Activated naive CD8-positive, alpha-beta T cell treated with anti-CD3 and anti-CD28 coated beads, Interleukin-2, amount 10 ng/mL, durations not matched to agents 7 days and 5 days (primary cell): ENCODE data around the gene ICA1L. TPM values are rescaled to one million over a fixed set of nuclear protein-coding genes. Genes with fewer than 3 reads are reported as not detected.

Source experiments
- ATAC-seq: fragments of 150-1000 bp; cut with Tn5 transposase; one replicate; pipeline ENCODE4 v1.10.0; 2021; ENCODE audit warnings: low read depth, moderate library complexity
- POLR2A ChIA-PET: fragments of 350-600 bp; sonication (Branson Sonifier 250); formaldehyde crosslinking; loops from one replicate; lab custom pipeline; 2021; ENCODE audit warnings: antibody characterized with exemption; lab: Charles Lee
- DNase-seq: peaks from one replicate; pipeline ENCODE4 v3.0.0; 2021
- H3K27ac Mint-ChIP-seq: one replicate; pipeline ENCODE4 v1.8.0; 2022; ENCODE audit warnings: mild to moderate bottlenecking, mixed read lengths
- H3K27me3 Mint-ChIP-seq: one replicate; pipeline ENCODE4 v1.8.0; 2022; ENCODE audit warnings: mild to moderate bottlenecking, moderate library complexity, mixed read lengths
- H3K36me3 Mint-ChIP-seq: one replicate; pipeline ENCODE4 v1.8.0; 2021; ENCODE audit warnings: mild to moderate bottlenecking, mixed read lengths
- H3K4me1 Mint-ChIP-seq: one replicate; pipeline ENCODE4 v1.8.0; 2021; ENCODE audit warnings: mixed read lengths
- H3K4me3 Mint-ChIP-seq: one replicate; pipeline ENCODE4 v1.8.0; 2022; ENCODE audit warnings: mild to moderate bottlenecking, moderate library complexity, mixed read lengths
- H3K9me3 Mint-ChIP-seq: one replicate; pipeline ENCODE4 v1.8.0; 2021; ENCODE audit warnings: mixed read lengths
- total RNA-seq, 2 experiments: library from RNA; stranded (reverse); gene quantifications; one replicate each; pipeline ENCODE4 v1.2.3, GENCODE V29; 2021

ICA1L gene
- total RNA-seq, 2 experiments from 2014 or later: 4.5 to 5.8 TPM

DNA sequence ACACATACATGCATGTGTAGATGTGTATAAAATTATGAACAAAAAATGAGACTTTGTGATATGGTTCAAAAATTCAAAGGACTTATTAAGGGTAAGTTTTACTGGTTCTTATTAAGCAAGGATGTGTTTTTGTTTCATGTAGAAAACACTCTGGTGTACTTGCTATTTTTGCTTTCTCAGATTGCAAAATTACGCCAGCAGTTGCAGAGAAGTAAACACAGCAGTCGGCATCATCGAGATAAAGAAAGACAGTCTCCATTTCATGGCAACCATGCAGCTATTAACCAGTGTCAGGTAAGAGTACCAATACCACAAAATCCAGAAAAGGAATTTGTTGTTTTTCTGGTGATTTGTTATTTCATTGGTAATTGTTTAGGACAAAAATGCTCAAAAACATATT lies 145.5 kb downstream of the ICA1L start:
- Mint-ChIP-seq H3K27me3 (no peaks in the 10 kb centered on the region), H3K27ac (no peak overlapping the region), H3K4me1 (peaks cover 9% of the 10 kb centered on the region), H3K9me3 (peaks cover 2% of the 10 kb centered on the region), H3K36me3 (peaks cover 39% of the 10 kb centered on the region), H3K4me3 (no peak overlapping the region)
- ATAC-seq (no peak), DNase-seq (no peak)
- POLR2A ChIA-PET: no interaction called here

DNA sequence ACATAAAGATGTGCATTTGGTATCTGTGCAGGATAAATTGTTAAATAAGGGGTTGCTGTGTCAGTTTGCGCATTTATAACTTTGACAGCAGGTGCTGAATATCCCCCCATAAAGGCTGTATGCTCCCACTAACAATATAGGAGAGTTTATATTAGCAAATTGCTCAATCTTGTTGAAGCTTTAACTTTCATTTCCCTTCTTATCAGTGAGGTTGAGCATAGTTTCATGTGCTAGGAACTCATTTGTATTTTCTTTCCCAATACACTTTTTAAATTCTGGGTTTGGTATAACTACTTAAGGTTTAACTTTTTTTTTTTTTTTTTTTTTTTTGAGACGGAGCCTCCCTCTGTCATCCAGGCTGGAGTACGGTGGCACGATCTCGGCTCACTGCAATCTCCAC lies 147.8 kb downstream of the ICA1L start:
- ATAC-seq (no peak), DNase-seq (no peak)
- Mint-ChIP-seq H3K36me3 (peaks cover 25% of the 10 kb centered on the region), H3K27me3 (no peaks in the 10 kb centered on the region), H3K4me1 (peaks cover 9% of the 10 kb centered on the region), H3K27ac (no peak overlapping the region), H3K4me3 (no peak overlapping the region), H3K9me3 (no peaks in the 10 kb centered on the region)
- POLR2A ChIA-PET: interaction anchor here (0.7 kb wide), 1 partner anchor 1460 kb away, joined by 4 read pairs; no protein-coding TSS in a partner anchor

Other genes starting within 250 kb of the ICA1L start
- gene FAM117B, start 236.8 kb downstream of the ICA1L start, total RNA-seq: 10 to 100 TPM; 22.1 to 23.1 TPM
- 10 to 100 TPM; 35.1 to 42.3 TPM for gene WDR12, start 39.9 kb upstream of the ICA1L start, total RNA-seq
- gene CARF, start 40.5 kb upstream of the ICA1L start, total RNA-seq: 10 to 100 TPM; 14.6 to 16.9 TPM
- gene NBEAL1, start 143.1 kb upstream of the ICA1L start, total RNA-seq: 10 to 100 TPM; 19.6 to 20.2 TPM